Cardiac fibroblast (primary cell): Measurements from ENCODE around the gene PSME3IP1.
A peak's percentile ranks its signal among the peaks of the same experiment; 100 is the strongest.

ENCODE experiments used
- DNase-seq, 2 donors: peaks; one replicate each; pipeline versions ENCODE4 v3.0.0 to v3.0.0-alpha.2; 2010; ENCODE audit warnings: low read depth in 2 of 2
- H3K4me3 ChIP-seq, 2 donors: replicated peaks in 1 of 2; 1 replicate in 1 of 2; 2 replicates in 1 of 2; pipeline ENCODE4 v1.5.1; 2011; ENCODE audit warnings: low read depth in 2 of 2, low read length in 2 of 2, mild to moderate bottlenecking in 2 of 2, moderate library complexity in 1 of 2
- TF ChIP-seq, protein P1 (sequence below): IDR thresholded peaks from one replicate; pipeline ENCODE4 v1.5.1; 2011; ENCODE audit warnings: low read depth, mild to moderate bottlenecking, low read length, inconsistent platforms

The PSME3IP1 gene

DNA sequence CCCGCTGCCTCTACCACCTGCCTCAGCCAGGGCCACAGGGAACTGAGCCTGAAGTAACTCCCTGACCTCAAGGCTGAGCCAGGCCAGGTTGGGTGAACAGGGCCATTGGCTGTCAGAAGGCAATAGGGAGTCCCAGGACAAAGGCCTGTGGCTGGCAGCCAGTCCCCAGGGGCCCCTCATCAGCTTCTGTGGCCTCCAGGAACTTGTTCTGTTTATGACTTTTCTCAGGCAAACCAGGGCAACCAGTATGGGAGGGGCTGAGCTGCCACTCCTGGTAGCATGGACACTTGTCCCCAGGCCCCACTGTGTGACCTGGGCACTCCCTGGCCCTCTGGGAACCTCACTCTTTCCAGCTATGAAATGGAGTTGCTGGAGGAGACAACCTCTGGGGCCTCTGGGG, 53.4 kb downstream of the PSME3IP1 start:
- TF ChIP-seq, protein P1, sequence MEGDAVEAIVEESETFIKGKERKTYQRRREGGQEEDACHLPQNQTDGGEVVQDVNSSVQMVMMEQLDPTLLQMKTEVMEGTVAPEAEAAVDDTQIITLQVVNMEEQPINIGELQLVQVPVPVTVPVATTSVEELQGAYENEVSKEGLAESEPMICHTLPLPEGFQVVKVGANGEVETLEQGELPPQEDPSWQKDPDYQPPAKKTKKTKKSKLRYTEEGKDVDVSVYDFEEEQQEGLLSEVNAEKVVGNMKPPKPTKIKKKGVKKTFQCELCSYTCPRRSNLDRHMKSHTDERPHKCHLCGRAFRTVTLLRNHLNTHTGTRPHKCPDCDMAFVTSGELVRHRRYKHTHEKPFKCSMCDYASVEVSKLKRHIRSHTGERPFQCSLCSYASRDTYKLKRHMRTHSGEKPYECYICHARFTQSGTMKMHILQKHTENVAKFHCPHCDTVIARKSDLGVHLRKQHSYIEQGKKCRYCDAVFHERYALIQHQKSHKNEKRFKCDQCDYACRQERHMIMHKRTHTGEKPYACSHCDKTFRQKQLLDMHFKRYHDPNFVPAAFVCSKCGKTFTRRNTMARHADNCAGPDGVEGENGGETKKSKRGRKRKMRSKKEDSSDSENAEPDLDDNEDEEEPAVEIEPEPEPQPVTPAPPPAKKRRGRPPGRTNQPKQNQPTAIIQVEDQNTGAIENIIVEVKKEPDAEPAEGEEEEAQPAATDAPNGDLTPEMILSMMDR: no peak
- no peak overlapping the region for H3K4me3 ChIP-seq
- no peak for DNase-seq

DNA sequence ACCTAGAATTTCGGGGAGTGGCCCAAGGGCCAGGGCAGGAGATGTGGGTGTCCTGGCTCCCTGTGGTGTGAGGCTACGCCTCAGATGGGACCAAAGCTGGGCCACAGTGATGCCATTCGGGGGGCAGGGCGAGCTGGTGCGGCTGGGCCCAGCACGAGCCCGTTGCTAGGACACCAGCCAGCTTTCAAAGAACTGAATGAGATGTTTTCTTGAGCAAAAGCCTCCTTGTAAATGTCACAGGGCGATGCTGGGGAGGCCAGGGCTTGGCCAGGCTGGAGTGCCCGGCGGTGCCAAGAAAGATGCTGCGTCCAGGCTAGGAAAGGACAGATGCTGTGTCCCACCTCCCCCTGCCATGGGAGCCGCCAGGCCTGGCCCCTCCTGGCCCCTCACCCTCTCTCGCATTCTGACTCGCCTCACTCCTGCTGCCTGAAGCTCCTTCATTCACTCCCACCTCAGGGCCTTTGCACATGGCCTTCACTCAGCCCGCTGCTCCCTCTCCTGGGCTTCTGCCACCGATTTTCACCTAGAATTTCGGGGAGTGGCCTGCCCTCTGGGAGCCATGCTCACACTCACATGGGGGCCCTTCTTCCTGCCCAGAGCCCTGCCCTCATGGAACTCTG, 54.4 kb downstream of the PSME3IP1 start:
- no peak overlapping the region for H3K4me3 ChIP-seq
- TF ChIP-seq, protein P1: no peak
- DNase-seq: no peak

DNA sequence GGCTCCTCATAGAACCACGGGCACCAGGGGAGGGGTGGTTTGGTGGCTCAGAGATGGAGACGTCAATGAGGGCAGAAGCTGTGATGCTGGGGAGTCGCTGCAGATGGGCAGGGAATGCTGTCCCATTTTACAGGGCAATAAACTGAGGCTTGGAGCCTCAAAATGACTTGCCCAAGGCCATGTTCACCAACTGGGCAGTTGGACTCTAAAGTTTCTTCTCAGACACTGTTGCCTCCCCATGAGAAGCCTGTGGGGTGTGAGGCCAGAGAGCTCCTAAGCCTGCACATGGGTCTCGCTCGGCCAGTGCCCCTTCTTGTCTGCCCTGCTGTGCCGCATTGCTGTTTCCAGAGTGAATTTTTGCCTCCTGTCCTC, 54.9 kb downstream of the PSME3IP1 start:
- DNase-seq: no peak
- TF ChIP-seq, protein P1: no peak
- H3K4me3 ChIP-seq: no peak overlapping the region

DNA sequence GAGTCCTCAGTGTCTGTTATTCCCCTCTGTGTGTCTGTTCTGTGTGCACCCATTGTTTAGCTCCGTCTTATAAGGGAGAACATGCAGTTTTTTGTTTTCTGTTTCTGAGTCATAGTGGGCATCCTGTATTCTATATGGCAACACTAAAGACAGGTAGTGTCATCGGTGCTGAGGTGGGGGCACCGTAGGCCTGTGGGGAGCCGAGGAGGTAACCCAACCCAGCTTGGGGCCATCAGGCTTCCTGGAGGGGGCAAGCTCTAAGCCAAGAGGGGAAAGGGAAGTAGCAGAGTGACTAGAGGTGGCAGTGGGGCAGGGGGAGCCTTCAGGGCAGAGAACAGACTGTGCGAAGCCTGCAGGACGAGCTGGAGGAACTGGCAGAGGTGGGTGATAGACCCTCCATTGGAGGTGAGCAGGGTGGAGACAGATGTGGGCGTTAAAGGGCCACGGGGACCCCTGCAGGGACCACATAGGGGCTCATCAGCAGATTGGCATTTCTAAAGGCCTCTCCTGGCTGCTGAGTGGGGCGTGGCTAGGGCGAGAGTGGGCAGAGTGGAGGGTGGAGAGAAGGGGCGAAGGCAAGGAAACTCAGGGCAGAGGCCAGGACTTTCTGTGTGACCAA, 57.0 kb downstream of the PSME3IP1 start:
- no peak for DNase-seq
- no peak overlapping the region for H3K4me3 ChIP-seq
- TF ChIP-seq, protein P1: no peak

DNA sequence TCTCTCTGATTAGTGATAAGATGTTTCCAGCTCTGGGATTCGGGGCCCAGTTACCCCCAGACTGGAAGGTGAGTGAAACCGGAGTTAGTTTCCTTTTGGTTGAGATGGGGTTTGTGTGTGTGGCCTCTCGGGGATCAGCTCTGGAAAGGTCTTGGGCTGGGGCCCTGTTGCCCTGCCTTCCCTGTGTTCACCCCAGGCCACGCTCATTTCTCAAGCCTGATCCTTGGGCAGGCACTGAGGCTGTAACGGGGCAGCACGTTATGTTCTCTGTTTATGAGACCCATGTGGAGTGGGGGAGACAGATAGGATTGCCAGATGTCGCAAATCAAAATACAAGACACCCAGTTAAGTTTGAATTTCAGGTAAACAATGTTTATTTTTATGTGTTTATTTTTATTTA, 58.0 kb downstream of the PSME3IP1 start:
- TF ChIP-seq, protein P1: no peak
- no peak for DNase-seq
- H3K4me3 ChIP-seq: no peak overlapping the region

DNA sequence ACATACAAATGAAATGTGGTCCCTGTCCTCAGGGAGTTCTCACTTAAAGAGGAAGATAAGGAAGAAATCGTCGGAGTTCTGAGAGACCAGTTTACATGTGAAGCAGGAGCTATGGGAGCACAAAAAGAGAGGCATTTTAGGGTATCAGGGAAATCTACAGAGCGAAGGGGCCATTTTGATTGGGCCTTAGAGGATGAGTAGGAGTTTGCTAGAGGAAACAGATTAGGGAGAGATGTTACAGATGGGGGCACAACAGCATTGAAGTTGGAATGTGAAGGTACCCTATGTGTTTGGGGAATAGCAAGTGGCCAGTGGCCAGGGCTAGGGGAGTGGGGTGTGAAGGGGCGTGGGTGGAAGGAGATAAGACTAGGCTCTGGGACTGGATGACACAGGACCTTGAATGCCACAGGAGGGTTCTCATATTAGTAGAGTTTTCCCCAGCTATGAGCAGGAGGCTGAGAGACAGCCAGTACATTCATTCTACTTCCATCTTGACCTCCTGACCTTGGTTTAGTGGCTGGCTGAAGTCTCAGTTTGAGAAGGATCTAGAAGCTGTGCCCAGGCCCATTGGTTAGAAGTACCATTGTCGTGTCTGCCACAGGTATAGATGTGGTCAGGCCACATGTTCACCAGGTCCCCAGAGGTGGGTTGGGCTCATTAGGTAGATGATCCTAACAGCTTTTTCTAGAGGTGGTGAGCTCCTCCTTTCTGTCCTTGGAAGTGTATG, 58.6 kb downstream of the PSME3IP1 start:
- TF ChIP-seq, protein P1: no peak
- DNase-seq: peak in 1 of 2 donors; percentile 6

More for the DNA sequence above, 58.6 kb downstream of the PSME3IP1 start:
- H3K4me3 ChIP-seq: no peak overlapping the region
